ENCODE measurements around the gene ANAPC10.
"Not testable (repeated sequence)": the region's sequence is repeated elsewhere in the genome, so short reads cannot be mapped to it uniquely, and the experiment has no call there.

ANAPC10 gene

DNA sequence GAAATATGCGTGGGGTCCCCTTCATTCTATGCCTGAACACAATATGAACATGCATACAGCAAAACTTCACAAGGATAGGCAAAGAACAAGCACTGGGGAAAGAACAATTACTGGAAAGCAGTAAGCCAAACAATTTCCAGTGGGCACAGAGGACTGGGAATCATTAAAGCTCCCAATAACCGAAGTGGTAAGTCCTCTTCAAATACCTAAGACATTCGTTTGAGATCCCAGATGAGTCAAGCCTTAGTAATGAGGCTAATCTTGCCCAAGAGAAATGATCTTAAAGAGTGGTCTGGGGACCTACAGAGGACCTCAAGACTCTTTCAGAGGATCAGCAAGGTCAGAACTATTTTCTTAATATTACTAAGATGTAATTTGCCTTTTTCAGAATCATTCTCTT, 28.6 kb downstream of the ANAPC10 start:
- FAIRE-seq = no peak

DNA sequence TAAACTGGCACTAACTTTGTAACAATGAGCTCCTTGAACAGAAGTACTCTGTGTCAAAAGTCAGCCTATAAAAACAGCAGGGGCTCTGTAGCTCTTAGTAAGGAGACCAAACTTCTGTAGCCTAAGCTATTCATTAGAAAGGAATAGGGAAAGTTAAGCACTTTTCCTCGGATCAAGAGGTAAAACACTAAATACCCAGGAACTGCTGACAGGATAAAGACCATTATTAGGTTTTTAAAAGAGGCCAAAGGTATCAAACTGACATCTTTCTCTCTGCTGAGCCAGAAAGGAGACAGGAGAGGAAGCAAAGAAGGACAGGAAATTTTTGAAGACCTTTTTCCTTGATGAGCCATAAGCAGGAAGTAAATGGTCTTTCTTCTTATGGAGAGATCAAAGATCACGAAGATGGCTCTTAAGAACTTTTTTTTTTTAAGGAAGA, 31.9 kb downstream of the ANAPC10 start:
- no peak for FAIRE-seq

DNA sequence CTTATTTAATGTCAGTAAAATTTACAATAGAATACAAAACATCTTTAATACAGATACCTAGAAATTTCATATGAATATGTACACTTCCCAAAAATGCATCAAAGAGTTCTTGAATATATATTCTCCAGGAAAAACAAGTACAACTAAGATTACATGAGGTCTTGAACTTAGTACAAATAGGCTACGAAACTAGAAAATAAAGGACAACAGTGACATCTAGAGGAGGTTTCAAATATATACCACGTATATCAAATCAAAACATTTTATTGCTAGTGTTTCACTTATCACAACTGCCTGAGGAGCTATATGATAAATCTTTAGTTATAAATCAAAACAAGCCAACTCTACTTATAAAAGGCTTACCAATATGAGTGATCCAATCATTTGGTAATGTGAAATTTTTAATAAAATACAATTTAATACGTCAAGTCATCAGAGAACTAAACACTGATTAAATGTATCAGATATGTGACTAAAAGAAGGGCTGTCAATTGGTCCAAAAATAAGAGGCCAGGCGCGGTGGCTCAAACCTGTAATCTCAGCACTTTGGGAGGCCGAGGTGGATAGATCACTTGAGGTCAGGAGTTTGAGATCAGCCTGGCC, 36.6 kb downstream of the ANAPC10 start:
- FAIRE-seq = peak; percentile 94

DNA sequence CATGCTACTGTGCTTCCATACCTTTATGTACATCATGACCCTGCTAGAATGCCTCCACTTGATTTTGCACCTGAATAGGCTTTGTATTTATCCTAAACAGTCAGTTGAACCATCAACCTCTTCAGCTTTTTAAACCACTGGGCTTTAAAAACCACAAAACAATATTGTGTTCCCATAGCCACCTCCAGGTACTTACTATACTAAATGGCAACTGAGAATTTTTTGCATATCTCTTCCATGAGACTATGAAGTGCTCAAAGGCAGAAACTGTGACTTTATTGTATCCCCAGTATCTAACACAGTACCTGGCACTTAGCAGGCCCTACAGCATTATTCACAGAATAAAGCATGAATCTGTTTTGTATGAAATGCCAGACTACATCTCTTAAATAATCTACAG, 39.7 kb downstream of the ANAPC10 start:
- no peak for FAIRE-seq

DNA sequence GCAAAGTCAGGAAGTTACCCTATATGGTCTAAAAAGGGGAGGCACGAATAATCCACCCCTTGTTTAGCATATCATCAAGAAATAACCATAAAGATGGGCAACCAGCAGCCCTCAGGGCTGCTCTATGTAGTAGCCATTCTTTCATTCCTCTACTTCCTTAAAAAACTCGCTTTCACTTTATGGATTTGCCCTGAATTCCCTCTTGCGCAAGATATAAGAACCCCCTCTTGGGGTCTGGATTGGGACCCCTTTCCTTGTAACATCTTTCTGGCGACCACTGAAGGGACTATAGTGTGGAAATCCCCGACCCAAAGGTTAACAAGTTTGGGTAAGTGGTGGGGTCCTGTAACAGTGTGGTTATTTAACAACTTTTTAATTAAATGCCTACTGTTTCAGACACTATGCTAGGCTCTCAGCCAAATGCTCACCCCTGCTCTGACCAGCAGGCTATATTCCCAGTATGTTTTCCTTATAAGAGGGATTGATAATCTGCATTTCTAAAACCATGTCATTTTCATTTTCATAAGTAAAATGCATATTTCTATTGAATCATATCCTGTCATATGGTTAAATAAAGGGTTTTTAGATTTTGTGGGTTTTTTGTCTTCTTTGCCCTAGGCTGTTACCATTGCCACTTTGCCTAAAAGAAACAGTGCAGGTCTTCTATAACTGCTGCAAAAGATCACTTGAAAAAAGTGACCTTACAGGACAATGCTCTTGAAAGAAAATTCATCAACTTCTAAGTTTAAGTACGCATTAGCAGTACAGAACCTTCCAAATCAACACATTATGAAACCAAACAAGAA, 41.5 kb downstream of the ANAPC10 start:
- FAIRE-seq = no peak

DNA sequence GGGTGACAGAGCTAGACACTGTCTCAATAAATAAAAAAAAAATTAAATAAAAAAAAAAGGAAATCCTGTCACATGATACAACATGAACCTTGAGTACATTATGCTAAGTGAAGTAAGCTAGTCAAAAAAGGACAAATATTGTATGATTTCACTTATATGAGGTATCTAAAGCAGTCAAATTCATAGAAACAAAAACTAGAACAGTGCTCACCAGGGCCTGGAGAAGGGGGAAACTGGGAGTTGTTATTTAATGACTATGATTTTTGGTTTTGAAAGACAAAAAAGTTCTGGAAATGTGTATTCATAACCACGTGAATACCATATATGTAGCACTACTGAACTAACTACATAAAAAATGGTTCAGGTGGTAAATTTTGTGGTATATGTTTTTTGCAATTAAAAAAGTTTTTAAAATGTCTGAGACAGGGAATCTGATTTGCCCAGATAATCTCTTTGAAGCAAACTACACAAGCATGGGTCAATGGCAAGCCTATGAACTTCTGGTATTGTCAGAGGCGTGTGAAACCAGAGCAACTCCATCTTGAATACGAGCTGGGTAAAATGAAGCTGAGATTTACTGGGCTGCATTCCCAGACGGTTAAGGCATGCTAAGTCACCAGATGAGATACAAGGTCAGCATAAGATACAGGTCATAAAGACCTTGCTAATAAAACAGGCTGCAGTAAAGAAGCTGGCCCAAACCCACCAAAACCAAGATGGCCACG, 42.3 kb downstream of the ANAPC10 start:
- FAIRE-seq = no peak

DNA sequence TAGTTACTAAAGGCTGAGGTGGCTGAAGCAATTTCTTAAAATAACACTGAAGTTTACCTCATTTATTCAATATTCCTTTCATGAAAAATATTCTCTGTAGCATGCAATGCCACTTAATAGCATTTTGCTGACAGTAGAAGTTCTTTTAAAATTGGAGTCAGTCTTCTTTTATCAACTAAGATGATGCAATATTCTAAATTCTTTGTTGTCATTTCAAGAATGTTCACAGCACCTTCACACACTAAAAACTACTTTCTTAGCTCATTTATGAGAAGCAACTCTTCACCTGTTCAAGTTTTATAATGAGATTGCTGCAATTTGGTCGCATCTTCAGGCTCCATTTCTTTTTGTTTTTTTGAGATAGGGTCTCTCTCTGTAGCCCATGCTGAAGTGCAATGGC, 48.8 kb downstream of the ANAPC10 start:
- no peak for FAIRE-seq

DNA sequence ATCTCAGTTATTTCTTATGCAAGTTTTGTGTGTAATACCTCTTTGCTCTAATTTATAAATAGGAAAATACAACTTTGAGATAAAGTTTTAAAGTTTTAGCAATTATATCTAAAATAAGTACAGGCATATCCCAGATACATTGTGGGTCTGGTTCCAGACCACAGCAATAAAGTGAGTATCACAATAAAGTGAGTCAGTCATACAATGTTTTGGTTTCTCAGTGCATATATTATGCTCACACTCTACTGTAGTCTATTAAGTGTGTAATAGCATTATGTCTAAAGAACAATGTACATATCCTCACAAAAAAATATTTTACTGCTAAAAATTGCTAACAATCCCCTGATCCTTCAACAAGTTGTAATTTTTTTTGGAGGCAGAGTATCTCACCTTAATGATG, 49.2 kb downstream of the ANAPC10 start:
- no peak for FAIRE-seq

DNA sequence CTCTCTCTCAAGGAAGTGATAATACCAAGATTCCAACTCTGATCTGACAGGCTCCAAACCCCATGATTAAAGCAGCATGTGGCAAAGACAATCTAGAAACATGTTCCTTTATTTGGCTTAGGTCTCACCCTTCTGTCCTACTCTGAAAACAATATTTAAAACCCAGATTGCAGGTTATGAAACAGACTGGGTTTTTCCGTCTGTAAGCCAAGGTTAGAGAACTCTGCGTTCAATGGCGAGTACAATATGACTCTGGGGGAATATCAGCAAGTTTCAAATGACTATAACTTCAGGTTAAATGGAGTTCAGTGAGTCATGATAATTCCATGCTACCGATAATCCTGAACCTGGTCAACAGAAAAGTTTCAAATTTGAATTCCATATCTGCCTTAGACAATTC, 50.8 kb downstream of the ANAPC10 start:
- no peak for FAIRE-seq

DNA sequence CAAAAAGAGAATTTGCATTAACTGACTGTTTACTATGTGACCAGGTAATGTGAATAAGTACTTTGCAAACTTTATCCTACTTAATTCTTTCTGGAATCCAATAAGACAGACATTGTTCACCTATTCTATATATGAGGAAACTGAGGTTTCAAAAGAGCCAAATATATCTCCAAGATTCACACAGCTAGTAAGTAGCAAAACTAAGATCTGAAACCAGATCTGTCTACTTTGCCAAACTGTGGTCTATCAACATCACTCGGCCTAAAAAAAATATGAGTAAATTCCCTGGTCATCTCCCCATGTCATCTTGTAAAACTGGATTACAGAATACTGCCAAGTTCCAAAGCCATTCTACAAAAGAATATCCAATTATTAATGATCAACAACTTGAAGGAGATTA, 52.8 kb downstream of the ANAPC10 start:
- no peak for FAIRE-seq

DNA sequence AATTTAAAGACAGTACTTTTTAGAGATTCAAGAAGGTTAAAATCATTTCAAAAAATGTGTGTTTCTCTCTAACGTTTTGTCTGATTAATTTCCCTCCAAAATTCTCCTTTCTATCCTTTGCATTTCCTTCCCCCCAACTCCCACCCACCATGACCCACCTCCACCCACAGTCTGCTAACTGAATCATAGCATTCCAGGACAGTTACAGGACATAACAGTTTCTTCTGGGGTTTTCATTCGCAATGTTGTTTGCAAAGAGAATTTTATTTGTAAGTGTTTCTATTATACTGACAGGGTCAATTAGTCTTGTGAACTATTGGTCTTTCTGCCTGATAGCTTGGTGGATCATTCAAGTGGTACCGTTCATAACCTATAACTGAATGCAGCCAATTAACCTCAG, 53.7 kb downstream of the ANAPC10 start:
- FAIRE-seq = no peak

DNA sequence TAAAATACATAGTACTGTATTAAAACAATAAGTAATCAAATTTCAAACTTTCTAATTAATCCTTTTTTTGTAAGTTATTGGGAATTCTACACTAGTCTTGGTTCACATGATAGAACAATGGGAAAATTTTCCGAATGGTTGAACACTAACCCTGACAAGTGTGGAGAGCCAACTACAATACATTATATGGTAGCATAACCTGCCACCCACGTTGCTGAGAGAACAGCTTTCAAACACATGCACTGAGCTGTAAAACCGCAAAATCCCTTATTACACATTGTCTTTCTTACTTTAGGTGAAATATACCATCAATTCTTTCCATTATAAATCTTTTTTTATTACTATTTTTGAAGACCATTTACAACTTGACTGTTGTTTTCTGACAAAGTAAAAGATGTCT, 54.7 kb downstream of the ANAPC10 start:
- no peak for FAIRE-seq

DNA sequence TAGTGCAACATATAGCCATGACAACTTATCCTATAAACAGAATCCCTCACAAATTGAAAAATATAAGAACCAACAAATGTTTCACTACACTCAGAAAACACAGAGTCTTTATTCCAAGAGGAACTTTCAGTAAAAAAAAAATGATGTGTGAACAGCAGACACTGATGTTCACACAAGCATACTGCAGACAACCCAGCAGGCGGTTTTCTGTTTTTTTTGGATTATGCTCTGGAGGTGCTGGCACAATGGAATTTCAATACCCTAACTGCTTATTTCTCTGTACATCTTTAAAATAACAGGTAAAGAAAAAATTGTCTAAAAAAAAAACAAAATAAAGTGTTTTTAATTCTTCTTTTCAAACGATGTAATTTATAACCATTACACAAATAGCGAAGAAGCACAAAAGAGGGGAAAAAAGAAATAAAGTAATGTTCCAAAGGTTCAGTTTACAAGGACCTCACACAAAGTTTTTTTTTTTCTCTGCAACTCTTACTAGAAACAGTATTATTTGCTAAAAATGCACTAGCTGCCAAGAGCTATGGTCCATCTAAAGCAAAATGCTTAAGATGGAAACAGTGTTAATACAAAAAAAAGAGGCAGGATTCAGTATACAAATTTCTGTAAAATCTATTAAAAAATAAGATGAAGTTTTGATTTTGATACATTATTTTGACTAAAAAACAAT, 55.3 kb downstream of the ANAPC10 start:
- no peak for FAIRE-seq

DNA sequence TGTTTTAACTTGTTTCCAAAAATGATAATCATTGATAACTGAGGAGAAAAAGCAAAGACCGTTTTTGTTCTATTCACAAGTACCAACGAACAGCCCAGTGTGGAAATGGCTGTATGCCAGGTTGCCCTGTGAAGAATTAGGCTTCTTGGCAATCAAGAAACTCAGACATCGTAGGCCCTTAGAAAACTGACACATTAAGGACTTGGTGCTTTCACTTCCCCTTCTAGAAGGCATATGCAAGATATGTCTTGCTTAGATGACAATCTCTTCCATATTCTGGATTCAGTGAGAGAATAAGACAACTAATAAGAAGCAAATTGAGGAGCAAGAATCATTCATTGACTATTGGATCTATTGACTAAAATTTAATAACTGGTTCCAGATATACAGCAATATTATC, 56.6 kb downstream of the ANAPC10 start:
- no peak for FAIRE-seq

DNA sequence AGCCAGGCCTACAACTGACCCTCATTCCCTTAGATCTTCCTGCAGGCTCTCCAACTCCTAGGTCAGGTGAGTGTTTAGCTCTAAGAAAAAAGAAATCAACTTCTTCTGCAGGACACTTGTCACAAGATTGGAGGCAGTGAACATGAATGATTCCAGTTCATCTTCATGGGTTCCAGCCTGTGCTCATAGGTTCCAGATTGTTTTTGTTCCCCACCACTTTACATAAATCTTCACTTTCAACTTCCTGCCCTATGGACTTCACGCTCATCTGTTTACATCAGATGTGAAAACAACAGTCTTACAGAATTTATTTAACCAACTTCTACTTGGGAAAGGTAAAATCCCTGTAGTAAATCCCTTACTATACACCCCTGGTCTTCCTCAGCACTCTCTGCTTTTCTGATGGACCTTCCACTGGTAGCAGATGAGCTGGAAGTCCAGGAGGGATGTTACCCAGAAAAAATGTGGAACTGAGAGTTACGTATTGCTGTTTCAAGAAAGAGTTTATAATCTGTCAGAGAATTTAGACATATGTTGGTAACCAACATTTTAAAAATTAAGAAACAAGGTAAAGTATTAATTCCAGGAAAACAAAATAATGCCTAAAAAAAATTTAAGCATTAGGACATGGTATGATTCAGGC, 62.4 kb downstream of the ANAPC10 start:
- no peak for FAIRE-seq

DNA sequence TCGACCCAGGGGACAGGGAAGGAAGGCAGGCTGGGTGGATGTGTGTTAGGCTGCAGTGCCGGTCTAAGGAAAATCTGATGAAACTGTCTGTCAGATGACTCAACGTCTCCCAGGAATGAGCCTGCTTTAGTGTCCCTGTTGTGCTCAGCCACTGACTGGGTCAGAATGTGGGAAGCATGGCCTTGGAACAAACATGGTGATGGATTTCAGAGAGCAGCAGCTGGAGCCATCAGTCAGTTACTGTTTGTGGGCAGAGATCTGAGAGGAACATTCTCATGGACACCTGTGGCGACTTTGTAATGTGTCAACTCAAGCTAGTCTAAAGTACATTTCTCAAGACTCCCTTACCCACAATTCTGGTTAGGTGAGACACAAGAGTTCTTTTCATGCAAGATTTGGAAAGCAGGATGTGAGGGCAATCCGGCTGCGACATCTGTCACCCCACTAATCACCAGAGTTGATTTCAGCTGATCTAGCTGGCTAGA, 63.2 kb downstream of the ANAPC10 start:
- no peak for FAIRE-seq

DNA sequence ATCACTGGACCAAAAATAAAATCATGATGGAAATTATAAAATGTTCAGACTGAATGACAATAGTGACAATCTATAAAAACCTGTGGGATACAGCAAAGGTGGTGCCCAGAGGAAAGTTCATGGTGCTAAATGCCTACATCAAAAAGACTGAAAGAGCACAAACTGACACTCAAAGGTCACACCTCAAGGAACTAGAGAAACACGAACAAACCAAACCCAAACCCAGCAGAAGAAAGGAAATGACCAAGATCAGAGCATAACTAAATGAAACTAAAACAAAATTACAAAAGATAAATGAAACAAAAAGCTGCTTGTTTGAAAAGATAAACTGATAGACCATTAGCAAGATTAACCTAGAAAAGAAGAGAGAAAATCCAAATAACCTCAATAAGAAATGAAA, 78.7 kb downstream of the ANAPC10 start:
- no peak for FAIRE-seq

DNA sequence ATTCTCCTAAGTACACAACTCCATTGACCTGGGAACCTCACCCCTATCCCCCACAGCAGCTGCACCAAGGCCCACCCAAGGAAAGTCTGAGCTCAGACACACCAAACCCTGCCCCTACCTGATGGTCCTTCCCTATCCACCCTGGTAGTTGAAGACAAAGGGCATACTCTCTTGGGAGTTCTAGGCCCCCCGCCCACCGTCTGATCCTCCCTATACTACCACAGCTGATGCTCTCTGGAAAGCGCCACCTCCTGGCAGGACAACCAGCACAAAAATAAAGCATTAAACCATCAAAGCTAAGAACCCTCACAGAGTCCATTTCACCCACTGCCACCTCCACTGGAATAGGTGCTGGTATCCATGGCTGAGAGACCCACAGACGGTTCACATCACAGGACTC, 83.6 kb downstream of the ANAPC10 start:
- no peak for FAIRE-seq

DNA sequence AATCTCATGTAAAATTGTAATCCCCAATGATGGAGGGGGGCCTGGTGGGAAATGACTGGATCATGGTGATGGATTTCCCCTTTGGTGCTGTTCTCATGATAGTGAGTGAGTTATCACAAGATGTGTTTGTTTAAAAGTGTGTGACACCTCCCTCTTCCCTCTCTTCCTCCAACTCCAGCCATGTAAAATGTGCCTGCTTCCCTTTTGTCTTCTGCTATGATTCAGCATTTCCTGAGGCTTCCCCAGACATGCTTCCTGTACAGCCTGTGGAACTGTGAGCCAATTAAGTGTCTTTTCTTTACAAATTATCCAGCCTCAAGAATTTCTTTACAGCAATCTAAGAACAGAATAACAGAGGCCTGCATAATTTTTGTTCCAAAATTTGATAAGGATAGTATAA, 85.2 kb downstream of the ANAPC10 start:
- no peak for FAIRE-seq

DNA sequence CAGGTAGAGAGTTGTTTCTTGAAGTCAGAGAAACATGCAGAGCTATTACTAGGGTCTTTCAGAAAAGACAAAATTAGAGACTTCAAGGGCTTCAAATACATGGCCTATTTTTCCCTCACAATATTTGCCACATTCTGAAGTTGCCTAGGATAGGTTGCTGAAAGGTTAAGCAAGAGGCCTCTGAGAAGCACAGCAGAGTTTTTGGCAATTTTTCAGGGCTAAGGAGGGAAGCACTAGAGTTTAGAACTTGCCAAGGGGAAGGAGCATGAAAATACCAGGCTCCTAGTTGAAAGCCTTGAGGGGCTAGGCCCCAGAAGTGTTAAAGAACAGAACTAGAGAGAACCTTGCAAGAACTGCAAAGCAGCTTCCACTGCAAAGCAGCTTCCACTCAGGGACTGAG, 86.4 kb downstream of the ANAPC10 start:
- no peak for FAIRE-seq

DNA sequence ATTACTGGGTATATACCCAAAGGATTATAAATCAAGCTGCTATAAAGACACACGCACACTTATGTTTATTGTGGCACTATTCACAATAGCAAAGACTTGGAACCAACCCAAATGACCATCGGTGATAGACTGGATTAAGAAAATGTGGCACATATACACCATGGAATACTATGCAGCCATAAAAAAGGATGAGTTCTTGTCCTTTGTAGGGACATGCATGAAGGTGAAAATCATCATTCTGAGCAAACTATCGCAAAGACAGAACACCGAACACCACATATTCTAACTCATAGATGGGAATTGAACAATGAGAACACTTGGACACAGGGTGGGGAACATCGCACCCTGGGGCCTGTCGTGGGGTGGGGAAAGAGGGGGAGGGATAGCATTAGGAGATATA, 87.7 kb downstream of the ANAPC10 start:
- FAIRE-seq = not testable (repeated sequence)

DNA sequence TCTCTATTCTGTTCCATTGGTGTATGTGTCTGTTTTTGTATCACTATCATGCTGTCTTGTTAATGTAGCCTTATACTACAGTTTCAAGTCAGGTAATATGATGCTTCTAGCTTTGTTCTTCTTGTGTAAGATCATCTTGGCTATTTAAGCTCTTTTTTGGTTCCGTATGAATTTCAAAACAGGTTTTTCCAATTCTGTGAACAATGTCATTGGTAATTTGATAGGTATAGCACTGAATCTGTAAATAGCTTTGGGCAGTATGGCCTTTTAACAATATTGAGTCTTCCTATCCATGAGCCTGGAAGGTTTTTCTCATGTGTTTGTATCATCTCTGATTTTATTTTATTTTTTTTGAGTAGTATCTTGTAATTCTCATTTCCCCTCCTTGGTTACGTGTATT, 94.3 kb downstream of the ANAPC10 start:
- no peak for FAIRE-seq

DNA sequence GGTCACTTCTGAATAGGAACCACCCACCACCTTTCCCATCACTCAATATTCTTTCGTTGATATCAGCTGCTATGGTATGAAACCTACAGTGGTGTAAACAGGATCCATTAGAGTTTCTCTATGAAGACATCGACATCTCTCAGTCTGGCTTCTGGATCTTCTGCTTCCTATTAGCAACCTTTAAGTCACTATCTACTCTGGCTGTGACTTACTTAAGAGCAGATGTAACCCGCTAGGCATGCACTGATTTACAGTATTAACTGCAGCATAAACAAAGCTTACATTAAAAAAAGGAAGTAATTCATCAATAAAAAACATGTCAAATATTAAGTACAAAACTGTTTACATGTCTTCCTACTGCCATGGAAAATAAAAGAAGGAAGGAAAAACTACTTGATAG, 96.4 kb downstream of the ANAPC10 start:
- no peak for FAIRE-seq

Data from TTC549 (cell line).